ENCODE results near the gene ZDHHC14.
A peak's percentile ranks its signal among the peaks of the same experiment; 100 is the strongest.
"Not testable (repeated sequence)": the region's sequence is repeated elsewhere in the genome, so short reads cannot be mapped to it uniquely, and the experiment has no call there.

The ZDHHC14 gene

GRCh38 chr6:157408427-157408826 lies 27.4 kb downstream of the ZDHHC14 start:
- DNase-seq: not testable (repeated sequence)

DNA sequence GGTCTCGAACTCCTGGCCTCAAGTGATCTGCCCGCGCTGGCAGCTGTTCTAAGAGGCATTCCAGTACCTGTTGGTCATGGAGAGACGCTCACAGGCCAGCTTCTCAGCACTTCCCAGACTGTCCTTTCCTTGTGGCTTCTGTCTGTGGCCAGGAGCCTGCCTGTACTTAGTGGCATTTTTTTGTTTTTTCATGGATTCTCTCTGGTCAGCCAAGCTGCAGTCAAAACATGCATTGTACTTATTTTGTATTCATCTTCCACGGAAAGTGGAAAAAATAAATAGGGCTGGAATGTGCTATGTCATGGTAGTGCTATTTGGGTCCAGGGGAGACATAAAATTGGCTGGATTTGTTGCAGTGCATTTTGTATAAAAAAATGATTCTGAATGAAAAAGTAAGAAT lies 29.1 kb downstream of the ZDHHC14 start:
- no peak for DNase-seq

DNA sequence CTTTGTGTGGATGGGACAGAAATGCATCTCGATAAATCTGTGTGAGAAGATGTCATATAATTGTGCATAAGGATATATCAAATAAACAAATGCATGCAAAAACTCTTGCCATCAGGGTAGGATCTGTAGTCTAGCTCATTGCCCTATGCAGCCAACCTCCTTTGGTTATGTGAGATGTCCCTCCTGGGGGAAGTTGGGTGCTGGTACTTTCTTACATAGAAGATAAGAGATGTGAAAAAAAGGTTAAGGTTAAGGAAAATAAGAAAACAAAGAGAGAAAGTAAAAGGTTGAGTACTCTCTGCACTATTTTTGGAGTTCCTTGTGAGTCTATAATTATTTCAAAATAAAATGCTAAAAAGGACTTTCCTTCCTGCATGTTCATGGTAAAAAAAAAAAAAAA lies 30.4 kb downstream of the ZDHHC14 start:
- no peak for DNase-seq

DNA sequence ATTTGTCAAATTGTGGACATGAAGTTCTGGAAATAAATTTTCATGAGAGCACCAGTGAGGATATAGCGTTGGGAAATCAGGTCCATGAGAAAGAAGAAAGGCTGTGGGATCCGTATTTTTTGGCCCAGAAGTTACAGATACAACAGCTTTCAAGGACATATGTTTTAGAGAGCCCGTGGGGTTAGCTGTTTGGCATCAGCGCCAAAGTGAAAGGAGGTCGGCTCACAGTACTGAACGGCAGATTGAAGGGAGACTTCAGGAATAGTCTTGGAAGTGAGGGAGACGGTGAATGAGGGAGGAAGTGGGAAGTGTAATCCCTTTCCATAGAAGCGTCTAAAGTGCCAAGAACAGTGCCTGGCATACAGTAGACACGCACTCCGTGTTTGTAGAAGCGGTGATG lies 31.8 kb downstream of the ZDHHC14 start:
- DNase-seq: peak; percentile 33

DNA sequence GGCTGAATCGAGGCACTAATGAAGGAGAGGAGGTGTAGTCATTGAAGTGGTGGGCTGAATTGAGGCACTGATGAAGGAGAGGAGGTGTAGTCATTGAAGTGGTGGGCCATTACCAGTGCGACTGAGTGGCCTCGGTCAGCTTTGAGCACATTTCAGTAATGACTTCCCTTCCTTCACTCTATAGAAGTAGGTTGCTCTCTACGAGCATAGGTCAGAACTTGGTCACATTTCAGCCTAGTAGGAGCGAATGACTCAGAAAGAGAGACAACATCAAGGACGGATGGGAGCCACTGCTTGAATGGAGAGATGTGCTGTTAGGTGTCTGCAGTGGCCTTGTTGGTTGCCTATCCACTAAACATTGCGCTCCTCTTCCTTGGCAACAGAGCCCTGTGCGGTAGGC lies 39.5 kb downstream of the ZDHHC14 start:
- no peak for DNase-seq

DNA sequence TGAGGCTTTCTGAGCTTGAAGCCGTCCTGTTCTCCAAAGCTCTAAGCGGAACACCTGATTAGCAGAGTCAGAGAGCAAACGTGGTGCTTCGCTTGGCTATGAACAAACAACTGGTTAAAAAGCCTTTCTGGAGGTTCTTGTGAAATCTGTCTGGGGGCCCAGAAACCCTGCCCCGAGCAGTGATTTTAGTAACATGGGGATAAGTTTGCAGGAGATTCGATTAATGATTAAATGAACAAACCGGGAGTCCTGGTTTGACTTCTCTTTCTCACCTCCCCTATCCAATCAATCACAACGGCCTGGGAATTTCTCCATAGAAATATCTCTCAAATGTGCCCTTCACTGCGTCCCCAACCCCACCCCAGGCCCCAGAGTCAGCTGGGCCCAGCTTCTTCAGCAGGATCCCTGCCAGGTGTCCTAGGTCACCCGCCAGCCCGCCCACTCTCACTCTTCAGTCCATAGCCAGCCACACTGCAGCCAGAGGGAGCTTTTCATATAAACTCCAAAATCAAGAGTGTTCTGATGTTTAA lies 43.6 kb downstream of the ZDHHC14 start:
- DNase-seq: no peak

GRCh38 chr6:157427969-157428368 lies 47.0 kb downstream of the ZDHHC14 start:
- no peak for DNase-seq

DNA sequence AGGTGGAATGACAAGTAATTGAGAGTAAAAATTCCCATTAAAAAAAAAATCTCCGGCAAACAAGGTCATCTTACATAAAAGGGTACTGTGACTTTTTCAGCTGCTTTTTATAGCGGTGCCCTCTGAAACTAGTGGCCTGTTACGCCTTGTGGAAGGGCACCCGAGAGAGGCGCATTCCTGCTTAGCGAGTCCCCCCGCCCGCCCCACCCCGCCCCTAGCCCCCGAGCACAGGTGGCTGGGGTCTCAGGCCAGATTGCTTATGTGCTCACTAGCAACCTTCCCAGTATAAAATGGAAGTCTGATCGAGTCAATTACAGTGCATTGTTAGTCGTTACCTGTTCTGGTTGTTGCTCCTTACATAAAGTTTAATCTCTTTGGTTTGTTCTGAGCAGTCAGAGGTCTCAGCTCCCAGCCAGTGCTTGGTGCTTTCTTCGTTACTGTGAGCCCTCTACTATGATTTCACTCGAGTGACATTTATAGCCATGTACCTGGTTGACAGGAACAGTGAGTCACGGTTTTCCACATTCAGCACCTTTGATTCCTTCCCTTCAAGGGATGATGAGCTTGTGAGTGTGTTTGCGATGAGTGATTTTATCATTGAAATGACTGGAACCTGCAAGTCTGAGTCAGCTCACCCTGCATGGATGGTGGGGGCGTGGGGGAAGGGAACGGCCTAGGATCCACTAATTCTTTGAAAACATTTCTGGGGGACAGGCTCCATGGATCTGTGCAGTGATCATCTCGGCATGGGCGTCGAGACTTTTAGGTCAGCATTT lies 47.6 kb downstream of the ZDHHC14 start:
- no peak for DNase-seq

DNA sequence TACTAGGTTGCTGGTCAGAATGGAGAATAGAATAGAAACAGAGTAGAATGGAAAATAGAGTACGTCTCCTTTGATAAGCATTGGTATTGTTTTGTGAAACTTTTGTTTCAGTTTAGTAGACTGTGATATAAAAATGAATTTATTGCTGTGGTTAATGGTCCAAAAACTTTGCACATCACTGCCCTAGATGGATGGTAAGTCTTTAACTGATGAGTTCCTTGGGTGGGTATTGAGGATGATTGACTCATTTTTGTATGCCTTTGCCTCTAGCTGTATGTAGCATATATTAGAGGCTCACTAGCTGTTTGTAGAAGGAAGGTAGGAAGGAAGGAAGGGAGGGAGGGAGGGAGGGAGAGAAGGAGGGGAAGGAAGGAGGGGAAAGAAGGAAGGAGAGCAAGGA lies 48.3 kb downstream of the ZDHHC14 start:
- DNase-seq: no peak

- DNase-seq: peak; percentile 74
These were observed 49.8 kb downstream of the ZDHHC14 start for GRCh38 chr6:157430834-157431233.

GRCh38 chr6:157432231-157432891 lies 51.4 kb downstream of the ZDHHC14 start:
- DNase-seq: no peak

GRCh38 chr6:157432892-157433265 lies 51.9 kb downstream of the ZDHHC14 start:
- no peak for DNase-seq

DNA sequence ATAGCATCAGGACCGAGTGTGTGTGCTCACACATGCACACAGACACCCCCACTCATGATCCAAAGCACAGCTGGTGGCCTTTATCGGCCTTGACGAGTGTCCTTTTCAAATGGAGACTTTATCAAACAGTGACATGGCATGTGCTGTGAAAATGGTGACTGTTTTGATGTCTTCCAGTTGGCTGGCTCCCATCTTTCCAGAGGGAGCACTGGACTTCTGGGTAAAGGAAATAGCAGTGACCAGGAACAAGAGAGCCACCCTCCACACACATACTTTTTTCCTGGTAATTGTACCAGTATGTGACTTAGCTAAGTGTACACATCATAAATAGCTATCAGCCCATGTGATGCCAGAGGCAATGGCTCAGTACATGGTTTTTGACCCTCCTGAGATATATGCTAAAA lies 52.7 kb downstream of the ZDHHC14 start:
- no peak for DNase-seq

GRCh38 chr6:157434349-157435033 lies 53.5 kb downstream of the ZDHHC14 start:
- no peak for DNase-seq

DNA sequence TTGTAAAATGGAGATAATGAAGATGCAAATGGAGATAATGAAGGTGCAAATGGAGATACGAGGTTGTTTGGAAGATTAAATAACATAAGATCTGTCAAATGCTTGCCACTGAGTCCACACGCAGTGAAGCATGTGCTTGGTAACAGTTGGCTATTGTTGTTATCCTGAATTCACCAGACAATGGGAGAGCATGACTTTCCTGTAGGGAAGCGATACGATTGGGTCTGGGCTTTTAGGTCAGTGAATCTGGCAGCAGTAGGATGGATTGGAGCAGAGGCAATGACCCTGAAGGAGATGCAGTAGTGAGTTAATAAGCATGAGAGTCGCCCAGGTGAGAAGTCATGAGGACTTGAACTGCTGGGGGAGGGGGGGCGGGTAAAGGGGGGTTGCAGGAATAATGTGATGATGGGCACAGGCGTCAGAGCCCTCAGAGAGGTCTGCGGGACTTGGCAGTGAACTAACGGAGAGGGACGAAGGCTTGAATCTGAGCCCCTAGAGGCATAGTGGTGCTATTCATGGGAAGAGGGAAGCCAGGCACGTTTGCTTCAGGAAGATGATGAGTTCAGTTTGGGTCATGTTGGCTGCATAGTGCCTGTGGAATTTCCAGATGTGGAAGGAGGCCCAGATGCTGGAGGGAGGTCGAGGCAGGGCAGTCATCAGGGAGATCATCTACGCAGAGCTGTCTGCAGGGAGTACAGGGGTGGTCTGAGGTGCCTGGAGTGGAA lies 55.4 kb downstream of the ZDHHC14 start:
- DNase-seq: no peak

GRCh38 chr6:157436944-157437336 lies 56.0 kb downstream of the ZDHHC14 start:
- DNase-seq: no peak

- no peak for DNase-seq
These were observed 57.7 kb downstream of the ZDHHC14 start for GRCh38 chr6:157438611-157439111.

DNA sequence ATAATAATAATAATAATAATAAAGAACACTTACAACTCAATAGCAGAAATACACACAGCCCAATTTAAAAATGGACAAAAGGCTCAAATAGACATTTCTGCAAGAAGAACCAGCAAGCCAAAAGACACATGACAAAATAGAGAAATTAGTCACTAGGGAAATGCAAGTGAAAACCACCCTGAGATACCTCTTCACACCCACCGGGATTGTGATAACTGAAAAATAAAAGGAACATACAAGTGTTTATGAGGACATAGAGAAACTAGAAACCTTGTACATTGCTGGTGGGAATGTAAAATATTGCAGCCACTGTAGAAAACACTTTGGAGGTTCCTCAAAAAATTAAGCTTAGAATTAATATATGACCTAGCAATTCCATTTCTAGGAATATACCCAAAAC lies 59.2 kb downstream of the ZDHHC14 start:
- no peak for DNase-seq

DNA sequence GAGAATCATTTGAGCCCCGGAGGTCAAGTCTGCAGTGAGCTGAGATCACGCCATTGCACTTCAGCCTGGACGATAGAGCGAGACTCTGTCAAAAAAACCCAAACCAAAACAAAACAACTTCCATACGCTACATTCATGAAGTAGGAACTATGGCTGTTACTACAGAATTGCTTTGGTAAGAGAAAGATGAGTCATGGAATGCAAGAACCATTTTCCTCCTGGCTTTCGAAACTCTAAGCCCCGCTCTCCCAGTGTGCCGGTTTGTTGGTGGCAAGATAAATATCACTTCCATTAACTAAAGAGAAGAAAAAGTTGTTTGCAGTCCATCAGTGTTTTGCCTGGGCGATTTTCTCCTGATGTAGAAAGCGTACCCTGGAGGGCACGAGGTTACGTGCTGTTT lies 61.3 kb downstream of the ZDHHC14 start:
- DNase-seq: no peak

DNA sequence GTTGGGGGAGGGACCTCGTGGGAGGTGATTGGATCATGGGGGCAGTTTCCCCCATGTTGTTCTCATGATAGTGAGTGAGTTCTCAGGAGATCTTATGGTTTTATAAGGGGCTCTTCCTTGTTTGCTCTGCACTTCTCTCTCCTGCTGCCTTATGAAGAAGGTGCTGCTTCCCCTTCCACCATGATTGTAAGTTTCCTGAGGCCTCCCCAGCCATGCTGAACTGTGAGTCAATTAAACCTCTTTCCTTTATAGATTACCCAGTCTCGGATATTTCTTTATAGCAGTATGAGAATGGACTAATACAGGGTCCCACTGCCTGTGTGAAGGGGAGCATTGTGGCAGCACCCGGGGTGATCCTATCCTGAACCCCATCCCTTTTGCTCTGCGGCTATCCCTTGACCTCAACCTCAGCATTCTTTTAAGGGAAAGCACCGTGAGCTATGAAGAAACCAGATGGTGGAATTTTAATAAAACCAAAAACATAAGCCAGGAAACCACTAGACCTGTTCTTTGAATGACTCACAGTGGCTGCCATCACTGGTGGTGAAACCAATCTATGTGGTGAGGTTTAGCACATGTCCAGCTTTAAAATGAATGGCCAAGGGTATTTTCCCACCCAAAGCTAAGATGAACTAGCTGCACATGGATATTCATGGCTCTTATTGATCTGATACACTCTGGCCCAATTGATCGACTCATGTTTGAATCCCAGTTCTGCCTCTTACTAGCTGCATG lies 62.2 kb downstream of the ZDHHC14 start:
- no peak for DNase-seq

- no peak for DNase-seq
These were observed 64.5 kb downstream of the ZDHHC14 start for GRCh38 chr6:157445277-157446009.

DNA sequence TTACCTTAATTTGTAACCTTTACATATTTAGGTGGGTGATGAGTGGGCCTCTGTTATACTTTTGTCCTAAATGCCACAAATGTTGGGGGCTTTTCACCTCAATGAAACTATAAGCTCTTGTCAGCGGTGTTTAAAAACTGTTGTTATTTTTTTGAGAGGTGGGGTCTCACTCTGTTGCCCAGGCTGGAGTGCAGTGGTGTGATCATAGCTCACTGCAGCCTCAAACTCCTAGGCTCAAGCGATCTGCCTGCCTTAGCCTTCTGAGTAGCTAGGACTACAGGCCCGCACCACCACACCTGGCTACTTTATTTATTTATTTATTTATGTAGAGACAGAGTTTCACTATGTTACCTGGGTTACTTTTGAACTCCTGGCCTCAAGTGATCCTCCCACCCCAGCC lies 66.7 kb downstream of the ZDHHC14 start:
- no peak for DNase-seq
